HL-60/S4 treated with phorbol 12-myristate 13-acetate at 8.2 ng/mL for 4 days and 3 days (cell line): ENCODE measurements around the gene LRRC10B.
"Not testable (repeated sequence)": the region's sequence is repeated elsewhere in the genome, so short reads cannot be mapped to it uniquely, and the experiment has no call there.

Experiments used
- in situ Hi-C: fragments of 300-500 bp; cut with MboI; formaldehyde crosslinking; loops from 2 replicates; pipeline ENCODE4 v1.15.0; 2022; ENCODE audit warnings: low sequenced_read_pairs

Gene LRRC10B

DNA sequence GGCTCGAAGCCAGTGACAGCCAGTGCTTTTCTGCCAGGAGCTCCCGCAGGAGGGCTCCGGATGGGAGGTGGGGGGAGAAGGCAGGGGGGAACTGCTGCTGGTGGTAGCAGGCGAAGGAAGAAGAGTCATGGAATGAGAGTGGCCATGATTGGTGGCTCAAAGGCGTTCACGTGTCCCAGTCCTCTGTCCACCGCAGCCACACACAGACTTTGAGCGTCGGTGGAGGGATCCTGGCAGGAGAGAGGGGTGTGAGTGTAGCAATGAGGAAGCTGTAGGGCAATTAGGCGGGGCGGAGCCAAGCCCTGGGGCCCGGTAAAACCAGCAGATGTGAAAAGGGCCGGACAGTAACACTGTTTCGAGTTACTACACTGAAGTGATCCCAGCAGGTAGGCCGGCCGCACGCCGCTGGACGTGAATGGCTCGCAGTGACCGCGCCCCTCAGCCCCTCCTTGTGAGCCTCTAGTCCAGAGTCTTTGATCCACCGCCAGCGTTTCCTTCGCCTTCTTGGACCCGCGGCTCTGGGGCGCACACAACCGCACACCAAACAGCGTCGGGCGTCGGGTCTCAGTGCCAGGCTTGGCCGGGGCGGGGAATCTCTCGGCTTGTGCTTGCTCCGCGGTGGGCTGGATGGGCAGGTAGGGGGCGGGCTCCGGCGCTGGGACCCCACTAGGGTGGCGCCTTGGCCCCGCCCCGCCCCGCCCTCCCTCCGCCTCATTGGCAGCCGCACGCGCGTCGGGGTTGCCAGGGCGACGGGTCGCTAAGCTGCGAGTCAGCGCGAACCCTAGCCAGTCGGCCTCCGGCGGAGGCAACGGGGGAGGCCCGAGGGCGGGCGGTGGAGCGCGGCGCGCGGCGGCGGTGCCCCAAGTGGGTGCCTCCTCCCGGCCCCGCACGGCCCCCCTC lies at the start of gene LRRC10B:
Gene LRRC10B, plus strand, starts transcription at position 788 of the 900 bp plus-strand sequence. CDS start 250 bp downstream, outside the sequence.
- in situ Hi-C loops, result no loop called here

- in situ Hi-C loops, result no loop called here
Measured at GRCh38 chr11:61460474-61460881, 48.1 kb upstream of the LRRC10B start.

GRCh38 chr11:61460986-61461385 lies 47.6 kb upstream of the LRRC10B start:
- in situ Hi-C loops, result no loop called here

DNA sequence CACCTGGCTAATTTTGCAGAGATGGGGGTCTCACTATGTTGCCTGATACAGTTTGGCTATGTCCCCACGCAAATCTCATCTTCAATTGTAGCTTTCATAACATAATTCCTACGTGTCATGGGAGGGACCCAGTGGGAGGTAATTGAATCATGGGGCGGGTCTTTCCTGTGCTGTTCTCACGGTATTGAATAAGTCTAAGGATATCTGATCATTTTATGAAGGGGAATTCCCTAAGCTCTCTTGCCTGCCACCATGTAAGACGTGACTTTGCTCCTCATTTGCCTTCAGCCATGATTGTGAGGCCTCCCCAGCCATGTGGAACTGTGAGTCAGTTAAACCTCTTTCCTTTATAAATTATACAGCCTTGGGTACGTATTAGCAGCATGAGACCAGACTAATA lies 40.9 kb upstream of the LRRC10B start:
- in situ Hi-C loops, result not testable (repeated sequence)

GRCh38 chr11:61468002-61468401 lies 40.5 kb upstream of the LRRC10B start:
- in situ Hi-C loops, result no loop called here

GRCh38 chr11:61472282-61472681 lies 36.3 kb upstream of the LRRC10B start:
- in situ Hi-C loops, result no loop called here

- in situ Hi-C loops, result no loop called here
Measured at GRCh38 chr11:61472868-61473267, 35.7 kb upstream of the LRRC10B start.

GRCh38 chr11:61473370-61474012 lies 35.1 kb upstream of the LRRC10B start:
- in situ Hi-C loops, result no loop called here

DNA sequence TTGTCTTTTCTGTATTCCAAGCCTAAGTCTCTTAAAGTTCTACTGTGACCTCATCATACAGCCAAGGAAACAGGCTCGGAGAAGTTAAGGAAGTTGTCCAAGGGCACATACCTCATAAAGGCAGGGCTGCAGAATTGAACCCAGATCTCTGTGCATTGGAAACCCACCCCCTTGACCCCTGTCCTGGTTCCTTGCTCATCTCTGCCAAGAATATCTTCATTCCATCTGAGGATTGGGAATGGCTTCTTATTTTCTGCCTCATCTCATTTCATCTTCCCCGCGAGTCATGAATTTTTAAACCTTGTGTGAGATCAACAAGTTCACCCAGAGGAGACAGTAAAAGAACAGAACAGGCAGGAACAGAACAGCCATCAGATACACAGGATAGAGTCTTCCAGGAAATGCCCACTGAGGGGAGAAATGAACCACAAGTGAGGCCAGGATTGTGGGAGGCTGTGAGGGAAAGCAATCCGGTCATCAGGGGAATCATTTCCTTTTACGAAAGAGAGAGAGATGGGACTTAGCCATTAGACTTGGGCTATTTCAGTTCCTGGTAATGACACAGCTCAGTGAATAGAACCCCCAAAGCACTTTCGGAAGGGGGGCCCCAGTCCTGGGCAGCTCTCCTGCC lies 34.4 kb upstream of the LRRC10B start:
- in situ Hi-C loops, result no loop called here

DNA sequence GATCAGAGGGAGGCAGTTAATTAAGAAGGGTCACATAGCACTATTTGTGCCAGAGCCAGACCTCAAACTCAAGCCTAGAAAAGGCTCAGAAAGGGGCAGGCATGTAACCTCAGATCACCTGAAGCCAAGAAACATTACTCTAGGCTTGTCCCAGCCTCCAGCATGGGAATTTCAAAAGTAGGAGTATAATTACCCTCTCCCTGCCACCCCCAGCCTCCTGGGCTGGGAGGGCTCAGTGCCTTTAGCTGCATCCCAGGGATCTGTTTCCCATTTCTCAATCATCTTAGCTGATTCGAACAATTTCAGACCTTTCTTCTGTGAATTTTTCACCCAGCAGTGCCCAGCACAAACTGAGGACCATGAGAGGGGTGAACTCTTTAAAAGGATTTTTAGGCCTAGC lies 33.1 kb upstream of the LRRC10B start:
- in situ Hi-C loops, result no loop called here

- in situ Hi-C loops, result no loop called here
Measured at GRCh38 chr11:61476371-61476770, 32.2 kb upstream of the LRRC10B start.

GRCh38 chr11:61477126-61477525 lies 31.4 kb upstream of the LRRC10B start:
- in situ Hi-C loops, result no loop called here

GRCh38 chr11:61477727-61478148 lies 30.8 kb upstream of the LRRC10B start:
- in situ Hi-C loops, result no loop called here

- in situ Hi-C loops, result not testable (repeated sequence)
Measured at GRCh38 chr11:61479360-61480058, 29.0 kb upstream of the LRRC10B start.

DNA sequence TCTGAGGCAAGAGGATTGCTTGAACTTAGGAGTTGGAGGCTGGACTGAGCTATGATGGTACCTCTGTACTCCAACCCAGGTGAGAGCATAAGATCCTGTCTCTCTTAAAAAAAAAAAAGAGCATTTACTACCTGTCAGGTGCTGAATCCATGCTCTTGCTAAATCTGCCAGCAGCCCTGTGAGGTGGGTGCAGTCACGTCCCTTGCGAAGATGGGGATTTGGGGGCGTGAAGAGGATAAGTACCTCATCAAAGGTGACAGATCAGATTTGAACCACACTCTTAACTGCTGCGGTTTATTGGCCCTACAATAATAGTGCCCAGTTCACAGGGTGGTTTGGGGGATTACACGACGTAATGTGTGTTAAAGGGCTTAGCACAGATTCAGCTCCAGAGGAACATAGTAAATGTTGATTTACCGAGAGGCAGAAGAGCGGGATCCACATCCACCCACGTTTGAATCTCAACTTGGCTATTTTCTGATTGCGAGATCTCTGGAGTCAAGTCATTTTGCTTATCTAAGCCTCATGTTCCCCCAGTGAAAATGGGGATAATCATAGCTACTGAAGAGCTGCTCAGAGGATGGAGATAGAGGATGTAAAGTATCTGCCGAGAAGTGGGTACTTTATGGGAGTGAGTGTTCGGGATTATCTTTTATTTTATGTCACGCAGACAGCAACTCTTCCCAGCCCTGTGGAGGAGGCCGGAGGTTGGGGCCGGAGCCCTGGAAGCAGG lies 28.1 kb upstream of the LRRC10B start:
- in situ Hi-C loops, result no loop called here

DNA sequence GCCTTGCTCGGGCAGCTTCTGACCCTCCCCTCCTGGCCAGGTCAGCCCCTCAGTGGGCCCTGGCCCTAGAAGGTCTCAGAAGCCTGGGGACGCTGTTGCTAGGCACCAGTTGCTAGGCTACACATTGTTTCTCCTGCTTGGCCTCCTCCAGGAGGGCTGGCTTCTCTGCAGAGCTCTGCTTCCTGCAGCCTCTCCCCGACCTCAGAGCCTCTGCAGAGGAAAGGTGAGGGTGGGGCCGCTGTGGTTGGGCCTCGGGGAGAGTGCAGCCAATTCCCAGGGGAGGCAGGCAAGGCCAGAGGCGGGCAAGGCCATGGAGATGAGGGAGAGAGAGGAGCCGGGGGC lies 27.6 kb upstream of the LRRC10B start:
- in situ Hi-C loops, result no loop called here

DNA sequence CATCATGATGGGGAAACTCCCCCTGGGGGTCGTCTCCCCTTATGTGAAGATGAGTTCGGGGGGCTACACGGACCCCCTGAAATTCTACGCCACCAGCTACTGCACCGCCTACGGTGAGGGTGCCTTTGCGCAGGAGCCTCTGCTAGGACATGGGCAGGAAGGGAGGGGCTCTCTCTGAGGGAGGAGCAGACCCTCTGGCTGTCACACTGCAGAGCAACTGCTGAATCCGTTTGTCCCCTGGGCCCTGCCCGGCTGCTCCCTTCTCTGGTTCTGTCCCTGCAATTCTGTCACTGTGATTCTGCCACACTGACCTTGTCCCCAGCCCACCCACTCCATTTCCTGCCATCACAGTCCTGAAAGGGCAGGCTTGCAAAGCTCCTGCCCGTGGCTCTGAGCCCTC lies 26.7 kb upstream of the LRRC10B start:
- in situ Hi-C loops, result no loop called here

DNA sequence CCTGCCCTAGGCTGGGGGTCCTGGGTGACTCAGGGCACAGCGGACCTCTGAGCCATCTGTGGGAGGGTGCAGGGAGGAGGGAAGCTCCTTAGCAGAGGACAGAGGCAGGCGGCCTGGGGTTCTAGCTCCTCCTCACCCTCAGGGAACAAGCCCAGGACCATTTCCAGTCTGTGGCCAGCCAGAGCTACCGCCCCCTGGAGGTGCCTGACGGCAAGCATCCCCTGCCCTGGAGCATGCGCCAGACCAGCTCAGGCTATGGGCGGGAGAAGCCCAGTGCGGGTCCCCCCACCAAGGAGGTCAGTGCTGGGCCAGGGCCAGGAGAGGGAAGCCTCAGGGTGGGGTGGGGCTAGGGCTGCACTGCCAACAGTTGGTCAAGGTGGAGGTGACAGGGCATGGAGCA lies 26.0 kb upstream of the LRRC10B start:
- in situ Hi-C loops, result no loop called here

GRCh38 chr11:61484541-61484940 lies 24.0 kb upstream of the LRRC10B start:
- in situ Hi-C loops, result no loop called here

- in situ Hi-C loops, result no loop called here
Measured at GRCh38 chr11:61485080-61485479, 23.5 kb upstream of the LRRC10B start.
